NCI-H2227 (cell line): ENCODE measurements around the gene MIGA1.
"Not testable (repeated sequence)": the region's sequence is repeated elsewhere in the genome, so short reads cannot be mapped to it uniquely, and the experiment has no call there.

Experiments used
- DNase-seq: peaks from one replicate; lab custom pipeline; 2025; ENCODE audit not compliant: unreplicated experiment; lab: John Stamatoyannopoulos, UW

Gene MIGA1, protein sequence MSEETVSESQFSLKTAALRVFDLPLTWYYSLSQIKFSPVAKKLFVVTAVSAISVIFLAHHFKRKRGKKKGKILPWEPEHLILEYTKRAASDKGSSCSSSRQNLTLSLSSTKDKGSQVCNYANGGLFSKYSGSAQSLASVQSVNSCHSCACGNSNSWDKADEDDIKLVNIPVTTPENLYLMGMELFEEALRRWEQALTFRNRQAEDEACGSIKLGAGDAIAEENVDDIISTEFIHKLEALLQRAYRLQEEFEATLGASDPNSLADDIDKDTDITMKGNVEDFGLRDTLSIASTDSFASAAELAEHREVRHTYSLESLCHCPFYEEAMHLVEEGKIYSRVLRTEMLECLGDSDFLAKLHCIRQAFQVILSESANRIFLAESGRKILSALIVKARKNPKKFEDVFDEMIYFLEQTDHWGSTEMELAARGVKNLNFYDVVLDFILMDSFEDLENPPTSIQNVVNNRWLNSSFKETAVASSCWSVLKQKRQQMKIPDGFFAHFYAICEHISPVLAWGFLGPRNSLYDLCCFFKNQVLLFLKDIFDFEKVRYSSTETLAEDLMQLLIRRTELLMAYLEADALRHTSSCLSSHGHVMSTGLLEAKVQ

GRCh38 chr1:77779529-77780281 is at the start of gene MIGA1:
Gene MIGA1, plus strand, starts transcription at chr1:77779649. Its CDS starts 3,604 bp downstream, at chr1:77783253.
- peak; percentile 92 for DNase-seq

DNA sequence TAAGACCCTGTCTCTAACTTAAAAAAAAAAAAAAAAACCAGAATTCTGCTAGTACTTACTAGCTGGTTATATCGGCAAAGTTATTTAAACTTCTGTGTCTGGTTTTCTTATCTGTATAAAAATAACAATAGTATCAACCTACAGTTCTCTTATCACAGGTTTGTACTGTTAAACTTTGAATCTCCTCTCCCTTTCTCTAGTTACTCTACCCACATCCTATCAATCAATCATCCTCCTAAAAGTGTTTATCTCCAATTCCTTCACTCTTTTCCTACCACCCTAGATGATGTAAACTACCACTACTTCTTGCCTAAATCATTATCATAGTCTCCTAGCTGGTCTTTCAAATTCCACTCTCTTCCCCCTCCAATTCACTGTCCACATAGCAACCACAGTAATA is 47.4 kb upstream of the MIGA1 start:
- no peak for DNase-seq

DNA sequence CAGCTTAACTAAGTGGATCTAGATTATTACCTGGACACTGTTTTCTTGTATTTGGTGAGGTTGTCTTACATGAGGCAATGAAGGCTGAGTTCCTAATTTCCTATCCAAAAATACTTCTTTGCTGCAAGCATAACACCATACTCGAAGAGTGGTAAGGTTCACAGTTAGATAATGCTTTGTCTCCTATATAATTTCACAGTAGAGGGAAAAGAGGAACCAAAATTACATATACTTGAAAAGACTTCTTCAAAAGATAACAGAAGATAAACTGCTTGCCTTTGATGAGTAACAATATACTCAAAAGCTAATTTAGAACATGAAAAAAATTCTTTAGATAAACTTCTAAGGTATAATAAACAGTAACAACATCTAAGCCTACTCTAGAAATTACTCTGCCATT is 40.2 kb upstream of the MIGA1 start:
- DNase-seq: no peak

GRCh38 chr1:77741316-77741715 is 38.1 kb upstream of the MIGA1 start:
- DNase-seq: no peak

- DNase-seq: peak; percentile 22
These were observed 37.4 kb upstream of the MIGA1 start for GRCh38 chr1:77742011-77742555.

- DNase-seq: no peak
These were observed 34.9 kb upstream of the MIGA1 start for GRCh38 chr1:77744576-77744975.

- DNase-seq: not testable (repeated sequence)
These were observed 30.0 kb upstream of the MIGA1 start for GRCh38 chr1:77749489-77749888.

DNA sequence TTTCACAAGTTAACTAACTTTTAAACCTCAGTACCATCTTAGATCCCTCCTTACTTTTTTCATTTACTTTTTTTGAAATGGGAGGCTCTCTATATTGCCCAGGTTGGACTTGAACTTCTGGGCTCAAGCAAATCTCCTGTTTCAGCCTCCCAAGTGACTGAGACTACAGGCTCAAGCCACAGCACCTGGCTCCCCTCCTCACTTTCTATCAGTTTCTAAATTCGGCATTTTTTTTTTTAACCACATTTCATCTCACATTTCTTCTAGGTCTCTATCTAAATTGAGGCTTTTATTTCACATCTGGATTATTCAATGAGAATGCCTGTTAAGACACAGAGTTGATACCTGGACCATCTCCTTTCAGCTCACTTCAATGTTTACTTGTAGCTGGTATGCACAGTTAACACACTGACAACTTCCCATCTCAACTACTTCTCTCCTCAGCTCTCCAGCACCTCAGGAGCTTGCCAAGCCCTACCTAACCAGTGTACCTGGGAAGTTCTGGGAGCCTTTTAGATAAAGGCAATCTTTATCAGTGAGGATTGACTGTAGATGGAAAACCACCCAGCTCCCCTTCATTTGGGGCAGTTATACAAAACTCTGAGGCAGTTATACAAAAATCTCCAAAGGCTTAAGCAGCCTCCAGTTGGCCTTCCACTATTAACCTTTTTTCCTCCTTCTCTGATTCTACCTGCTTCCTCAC is 23.2 kb upstream of the MIGA1 start:
- no peak for DNase-seq

GRCh38 chr1:77757066-77757584 is 22.3 kb upstream of the MIGA1 start:
- no peak for DNase-seq

GRCh38 chr1:77757603-77758002 is 21.8 kb upstream of the MIGA1 start:
- DNase-seq: no peak

GRCh38 chr1:77759071-77760028 is 20.1 kb upstream of the MIGA1 start, which contains the start of gene USP33:
Gene USP33, minus strand, starts transcription at chr1:77759852. Its CDS starts 18,155 bp downstream, at chr1:77741697.
- DNase-seq: peak; percentile 94

- DNase-seq: no peak
These were observed 17.4 kb upstream of the MIGA1 start for GRCh38 chr1:77762072-77762476.

DNA sequence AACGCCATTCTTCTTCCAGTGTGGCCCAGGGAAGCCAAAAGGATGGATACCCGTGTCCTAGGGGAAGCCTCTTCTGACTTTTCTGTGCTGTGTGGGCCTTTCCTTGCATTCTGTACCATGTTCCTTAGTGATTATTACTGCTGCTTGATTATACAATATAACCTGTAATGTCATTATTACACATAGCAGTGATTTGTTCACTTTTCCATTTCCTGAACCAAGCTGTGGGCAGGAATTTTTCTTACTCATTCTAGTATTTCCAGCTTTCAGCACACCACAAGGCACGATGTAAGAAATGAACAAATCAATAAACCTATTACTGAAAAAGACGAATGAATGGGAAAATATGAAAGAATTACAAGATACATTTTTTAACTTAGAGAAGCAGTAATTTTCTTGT is 11.4 kb upstream of the MIGA1 start:
- DNase-seq: no peak

DNA sequence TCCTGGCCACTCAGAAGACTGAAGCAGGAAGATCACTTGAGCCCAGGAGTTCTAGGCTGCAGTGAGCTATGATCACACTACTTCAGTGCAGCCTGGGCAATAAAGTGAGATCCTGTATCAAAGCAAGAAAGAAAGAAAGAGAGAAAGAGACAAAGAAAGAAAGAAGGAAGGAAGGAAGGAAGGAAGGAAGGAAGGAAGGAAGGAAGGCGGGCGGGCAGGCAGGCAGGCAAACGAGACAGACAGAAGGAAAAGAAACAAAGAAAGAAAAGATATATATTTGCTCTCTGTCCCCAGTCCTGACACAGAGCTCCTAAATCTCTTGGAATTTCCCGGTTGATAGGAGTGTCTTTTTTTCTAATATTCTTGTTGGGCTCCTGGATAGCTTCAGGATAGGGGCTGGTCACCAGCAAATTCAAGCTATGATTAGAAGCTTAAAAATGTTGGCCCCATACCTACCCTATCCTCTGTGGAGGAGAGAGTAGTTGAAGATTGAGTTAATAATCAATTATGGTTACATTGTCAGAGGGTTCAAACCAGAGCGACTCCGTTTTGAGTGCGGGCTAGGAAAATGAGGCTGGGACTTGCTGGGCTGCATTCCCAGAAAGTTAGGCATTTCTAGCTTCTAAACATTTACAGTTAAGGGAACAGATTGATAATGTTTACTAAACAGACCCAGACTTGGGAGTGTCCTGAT is 3.3 kb upstream of the MIGA1 start:
- DNase-seq: no peak

DNA sequence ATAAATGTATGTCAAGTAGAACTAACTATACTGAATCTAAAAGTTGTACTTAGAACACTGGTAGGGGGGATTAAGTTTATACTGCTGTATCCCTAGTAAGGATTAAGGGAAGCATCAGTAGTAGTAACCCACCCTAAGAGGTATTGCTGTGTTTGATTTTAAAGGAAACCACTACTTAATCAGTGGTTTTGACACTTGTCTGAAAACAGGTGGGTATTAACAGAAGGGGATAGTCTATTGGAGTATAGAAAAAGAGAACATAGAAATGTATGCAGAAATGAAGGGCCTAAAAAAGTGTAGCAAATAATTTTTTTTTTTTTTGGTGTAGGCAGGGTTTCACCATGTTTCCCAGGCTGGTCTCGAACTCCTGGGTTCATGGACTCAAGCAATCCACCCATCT is 2.2 kb downstream of the MIGA1 start:
- DNase-seq: no peak

DNA sequence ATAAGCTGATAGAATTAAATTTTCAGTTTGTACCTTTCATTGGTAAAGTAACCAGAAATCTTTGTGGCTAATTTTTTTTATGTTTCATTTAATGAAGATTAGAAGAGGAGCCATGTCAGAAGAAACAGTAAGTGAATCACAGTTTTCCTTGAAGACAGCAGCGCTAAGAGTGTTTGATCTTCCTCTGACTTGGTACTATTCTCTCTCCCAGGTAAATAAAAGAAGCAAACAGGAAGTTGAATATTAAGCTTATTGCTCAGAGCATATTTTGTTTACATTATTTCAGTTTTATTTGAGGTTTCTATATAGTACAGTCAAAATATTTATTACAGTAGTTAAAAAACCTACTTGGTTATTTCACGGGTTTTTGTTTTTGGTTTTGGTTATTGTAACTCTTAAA is 3.7 kb downstream of the MIGA1 start:
- DNase-seq: no peak

DNA sequence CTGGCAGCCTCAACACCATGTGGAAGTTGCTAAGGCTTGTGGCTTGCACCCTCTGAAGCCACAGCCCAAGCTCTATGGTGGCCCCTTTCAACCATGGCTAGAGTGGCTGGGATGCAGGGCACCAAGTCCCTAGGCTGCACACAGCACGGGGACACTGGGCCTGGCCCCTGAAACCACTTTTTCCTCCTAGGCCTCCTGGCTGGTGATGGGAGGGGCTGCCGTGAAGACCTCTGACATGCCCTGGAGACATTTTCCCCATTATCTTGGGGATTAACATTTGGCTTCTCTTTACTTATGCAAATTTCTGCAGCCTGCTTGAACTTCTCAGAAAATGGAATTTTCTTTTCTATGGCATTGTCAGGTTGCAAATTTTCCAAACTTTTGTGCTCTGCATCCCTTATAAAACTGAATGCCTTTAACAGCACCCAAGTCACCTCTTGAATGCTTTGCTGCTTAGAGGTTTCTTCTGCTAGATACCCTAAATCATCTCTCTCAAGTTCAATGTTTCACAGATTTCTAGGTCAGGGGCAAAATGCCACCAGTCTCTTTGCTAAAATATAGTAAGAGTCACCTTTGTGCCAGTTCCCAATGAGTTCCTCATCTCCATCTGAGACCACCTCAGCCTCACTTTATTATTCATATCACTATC is 6.8 kb downstream of the MIGA1 start:
- not testable (repeated sequence) for DNase-seq

GRCh38 chr1:77794550-77794949 is 15.1 kb downstream of the MIGA1 start:
- no peak for DNase-seq
